HepG2 (cell line): ENCODE data around the gene PRDX5. TPM values are rescaled to one million over a fixed set of nuclear protein-coding genes. Genes with fewer than 3 reads are reported as not detected.

Experiments
- ARID5B ChIP-seq: IDR thresholded peaks from 2 replicates; pipeline ENCODE4 v1.4.0; 2020; ENCODE audit warnings: mild to moderate bottlenecking, missing genetic modification reagents
- ATF2 ChIP-seq: sonication (generic); formaldehyde crosslinking; IDR thresholded peaks from 2 replicates; pipeline ENCODE4 v1.4.0; 2020; ENCODE audit warnings: missing genetic modification reagents
- CENPT ChIP-seq: sonication (generic); formaldehyde crosslinking; IDR thresholded peaks from 2 replicates; pipeline ENCODE4 v1.8.0; 2022; ENCODE audit warnings: low read depth, mild to moderate bottlenecking, moderate library complexity, missing genetic modification reagents
- HOXA7 ChIP-seq: sonication (generic); formaldehyde crosslinking; IDR thresholded peaks from 2 replicates; pipeline ENCODE4 v1.8.1; 2022; ENCODE audit warnings: mild to moderate bottlenecking, missing genetic modification reagents, moderate library complexity
- MEIS2 ChIP-seq: sonication (generic); formaldehyde crosslinking; IDR thresholded peaks from 2 replicates; pipeline ENCODE4 v1.9.0; 2021; ENCODE audit warnings: mild to moderate bottlenecking, missing genetic modification reagents
- RXRA ChIP-seq: sonication (generic); formaldehyde crosslinking; IDR thresholded peaks from 2 replicates; pipeline ENCODE4 v1.5.1; 2020; ENCODE audit warnings: missing genetic modification reagents
- TERF1 ChIP-seq: sonication (generic); formaldehyde crosslinking; IDR thresholded peaks from 2 replicates; pipeline ENCODE4 v1.8.0; 2022; ENCODE audit warnings: mild to moderate bottlenecking, missing genetic modification reagents, moderate library complexity
- ZNF264 ChIP-seq: sonication (generic); formaldehyde crosslinking; IDR thresholded peaks from 2 replicates; pipeline ENCODE4 v1.4.0; 2020; ENCODE audit warnings: missing genetic modification reagents
- ZNF44 ChIP-seq: sonication (generic); formaldehyde crosslinking; IDR thresholded peaks from 2 replicates; pipeline ENCODE4 v1.5.1; 2020; ENCODE audit warnings: mild to moderate bottlenecking, missing genetic modification reagents
- ZNF562 ChIP-seq: sonication (generic); formaldehyde crosslinking; IDR thresholded peaks from 2 replicates; pipeline ENCODE4 v1.8.0; 2022; ENCODE audit warnings: missing genetic modification reagents, borderline replicate concordance
- ZNF713 ChIP-seq: sonication (generic); formaldehyde crosslinking; IDR thresholded peaks from 2 replicates; pipeline ENCODE4 v1.4.0; 2020; ENCODE audit warnings: mild to moderate bottlenecking, missing genetic modification reagents
- polyA plus RNA-seq, 8 experiments: library from polyadenylated mRNA; depleted of rRNA in 3 of 8; stranded (reverse) in 7 of 8; unstranded in 1 of 8; fragments of >200 nt; fragmentation: Illumina TruSeq in 4 of 8; extraction: Trizol in 4 of 8; gene quantifications; 2 replicates each; pipeline versions ENCODE4 v1.2.1 to v1.2.3, GENCODE V29; 2011 to 2016; ENCODE audit warnings: low read depth in 4 of 8, missing spikeins in 1 of 8, mixed read lengths in 1 of 8; ENCODE audit not compliant: insufficient read depth in 1 of 8
- total RNA-seq, 5 experiments: library from RNA; depleted of rRNA; stranded (reverse); fragments of >200 nt; fragmentation: Illumina TruSeq; extraction: Trizol; gene quantifications; 2 replicates each; pipeline ENCODE4 v1.2.3, GENCODE V29; 2016; ENCODE audit warnings: low read depth in 1 of 5
- TF ChIP-seq, protein P1 (sequence below): sonication (generic); formaldehyde crosslinking; IDR thresholded peaks from 2 replicates; pipeline ENCODE4 v1.5.1; 2020; ENCODE audit warnings: mild to moderate bottlenecking, moderate library complexity, missing genetic modification reagents
- TF ChIP-seq, protein P2 (sequence below): IDR thresholded peaks from 2 replicates; pipeline ENCODE4 v1.6.1; 2016; ENCODE audit warnings: low read depth, missing genetic modification reagents, missing compliant biosample characterization

PRDX5 gene
- total and polyA plus RNA-seq, 2 of the 13 experiments (the other 11 are each of a cell fraction or from before 2014, with no cell fraction given): 215 to 311 TPM

DNA sequence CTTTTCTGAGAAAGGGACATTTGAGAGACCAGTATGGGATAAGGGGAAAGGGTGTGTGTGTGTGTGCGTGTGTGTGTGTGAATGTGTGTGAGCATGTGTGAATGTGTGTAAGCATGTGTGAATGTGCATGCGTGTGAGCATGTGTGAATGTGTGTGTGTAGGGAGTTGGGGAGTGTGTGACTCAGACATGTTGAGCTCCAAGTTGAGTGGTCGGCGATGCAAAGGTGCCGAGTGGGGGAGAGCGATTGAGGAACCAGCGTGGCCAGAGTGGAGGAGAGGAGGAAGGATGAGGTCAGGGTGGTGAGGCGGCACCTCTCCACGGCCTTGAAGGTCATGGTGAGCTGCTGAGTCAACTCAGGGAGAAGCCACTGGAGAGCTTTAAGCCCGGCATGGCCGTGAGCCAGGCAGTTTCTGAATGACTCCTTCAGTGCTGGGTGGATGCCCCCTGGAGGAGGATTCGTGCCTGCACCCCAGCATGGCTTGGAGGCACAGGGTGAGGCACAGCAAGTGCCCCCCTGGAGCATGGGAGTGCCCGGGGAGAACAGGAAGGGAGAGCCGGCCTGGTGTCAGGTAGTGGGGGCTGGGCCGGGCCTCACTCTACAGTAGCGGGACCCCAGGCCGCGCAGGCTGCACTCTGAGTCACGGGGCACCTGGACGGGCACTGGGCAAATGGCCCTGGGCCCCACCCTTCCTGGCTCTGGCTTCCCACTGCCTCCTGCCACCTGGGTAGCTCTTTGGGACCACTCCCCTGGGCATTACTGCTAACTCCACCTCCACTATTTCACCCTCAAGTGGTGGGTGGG, 13.8 kb downstream of the PRDX5 start (continued):
- TF ChIP-seq ARID5B (CRISPR knock-in tag): peak; percentile 41; the same call in 1 of the 2 replicates
- 0 out of 2 replicates have a peak, but pooled peaks have one; percentile 47 for TF ChIP-seq ZNF713 (CRISPR knock-in tag)
- TF ChIP-seq, protein P1, sequence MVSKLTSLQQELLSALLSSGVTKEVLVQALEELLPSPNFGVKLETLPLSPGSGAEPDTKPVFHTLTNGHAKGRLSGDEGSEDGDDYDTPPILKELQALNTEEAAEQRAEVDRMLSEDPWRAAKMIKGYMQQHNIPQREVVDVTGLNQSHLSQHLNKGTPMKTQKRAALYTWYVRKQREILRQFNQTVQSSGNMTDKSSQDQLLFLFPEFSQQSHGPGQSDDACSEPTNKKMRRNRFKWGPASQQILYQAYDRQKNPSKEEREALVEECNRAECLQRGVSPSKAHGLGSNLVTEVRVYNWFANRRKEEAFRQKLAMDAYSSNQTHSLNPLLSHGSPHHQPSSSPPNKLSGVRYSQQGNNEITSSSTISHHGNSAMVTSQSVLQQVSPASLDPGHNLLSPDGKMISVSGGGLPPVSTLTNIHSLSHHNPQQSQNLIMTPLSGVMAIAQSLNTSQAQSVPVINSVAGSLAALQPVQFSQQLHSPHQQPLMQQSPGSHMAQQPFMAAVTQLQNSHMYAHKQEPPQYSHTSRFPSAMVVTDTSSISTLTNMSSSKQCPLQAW: peak; percentile 50; the same call in 1 of the 2 replicates
- TF ChIP-seq ZNF562: no peak
- no peak for TF ChIP-seq ZNF264
- TF ChIP-seq TERF1 (CRISPR knock-in tag): no peak
- TF ChIP-seq CENPT (CRISPR knock-in tag): no peak
- no peak for TF ChIP-seq HOXA7 (CRISPR knock-in tag)
- TF ChIP-seq, protein P2, sequence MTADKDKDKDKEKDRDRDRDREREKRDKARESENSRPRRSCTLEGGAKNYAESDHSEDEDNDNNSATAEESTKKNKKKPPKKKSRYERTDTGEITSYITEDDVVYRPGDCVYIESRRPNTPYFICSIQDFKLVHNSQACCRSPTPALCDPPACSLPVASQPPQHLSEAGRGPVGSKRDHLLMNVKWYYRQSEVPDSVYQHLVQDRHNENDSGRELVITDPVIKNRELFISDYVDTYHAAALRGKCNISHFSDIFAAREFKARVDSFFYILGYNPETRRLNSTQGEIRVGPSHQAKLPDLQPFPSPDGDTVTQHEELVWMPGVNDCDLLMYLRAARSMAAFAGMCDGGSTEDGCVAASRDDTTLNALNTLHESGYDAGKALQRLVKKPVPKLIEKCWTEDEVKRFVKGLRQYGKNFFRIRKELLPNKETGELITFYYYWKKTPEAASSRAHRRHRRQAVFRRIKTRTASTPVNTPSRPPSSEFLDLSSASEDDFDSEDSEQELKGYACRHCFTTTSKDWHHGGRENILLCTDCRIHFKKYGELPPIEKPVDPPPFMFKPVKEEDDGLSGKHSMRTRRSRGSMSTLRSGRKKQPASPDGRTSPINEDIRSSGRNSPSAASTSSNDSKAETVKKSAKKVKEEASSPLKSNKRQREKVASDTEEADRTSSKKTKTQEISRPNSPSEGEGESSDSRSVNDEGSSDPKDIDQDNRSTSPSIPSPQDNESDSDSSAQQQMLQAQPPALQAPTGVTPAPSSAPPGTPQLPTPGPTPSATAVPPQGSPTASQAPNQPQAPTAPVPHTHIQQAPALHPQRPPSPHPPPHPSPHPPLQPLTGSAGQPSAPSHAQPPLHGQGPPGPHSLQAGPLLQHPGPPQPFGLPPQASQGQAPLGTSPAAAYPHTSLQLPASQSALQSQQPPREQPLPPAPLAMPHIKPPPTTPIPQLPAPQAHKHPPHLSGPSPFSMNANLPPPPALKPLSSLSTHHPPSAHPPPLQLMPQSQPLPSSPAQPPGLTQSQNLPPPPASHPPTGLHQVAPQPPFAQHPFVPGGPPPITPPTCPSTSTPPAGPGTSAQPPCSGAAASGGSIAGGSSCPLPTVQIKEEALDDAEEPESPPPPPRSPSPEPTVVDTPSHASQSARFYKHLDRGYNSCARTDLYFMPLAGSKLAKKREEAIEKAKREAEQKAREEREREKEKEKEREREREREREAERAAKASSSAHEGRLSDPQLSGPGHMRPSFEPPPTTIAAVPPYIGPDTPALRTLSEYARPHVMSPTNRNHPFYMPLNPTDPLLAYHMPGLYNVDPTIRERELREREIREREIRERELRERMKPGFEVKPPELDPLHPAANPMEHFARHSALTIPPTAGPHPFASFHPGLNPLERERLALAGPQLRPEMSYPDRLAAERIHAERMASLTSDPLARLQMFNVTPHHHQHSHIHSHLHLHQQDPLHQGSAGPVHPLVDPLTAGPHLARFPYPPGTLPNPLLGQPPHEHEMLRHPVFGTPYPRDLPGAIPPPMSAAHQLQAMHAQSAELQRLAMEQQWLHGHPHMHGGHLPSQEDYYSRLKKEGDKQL (CRISPR knock-in tag): no peak
- TF ChIP-seq RXRA: 0 out of 2 replicates have a peak, but pooled peaks have one; percentile 44
- TF ChIP-seq ATF2: no peak
- TF ChIP-seq ZNF44: no peak
- TF ChIP-seq MEIS2: no peak
